Diencephalon (tissue), 1 donor: Measurements from ENCODE around the gene EPHA2. TPM values are rescaled to one million over a fixed set of nuclear protein-coding genes. Genes with fewer than 3 reads are reported as not detected.

Source experiments
- total RNA-seq: library from RNA; depleted of rRNA; stranded (reverse); fragments of >200 nt; gene quantifications from one replicate; pipeline ENCODE4 v1.2.3, GENCODE V29; 2014

Gene EPHA2
- total RNA-seq: 2.5 TPM

DNA sequence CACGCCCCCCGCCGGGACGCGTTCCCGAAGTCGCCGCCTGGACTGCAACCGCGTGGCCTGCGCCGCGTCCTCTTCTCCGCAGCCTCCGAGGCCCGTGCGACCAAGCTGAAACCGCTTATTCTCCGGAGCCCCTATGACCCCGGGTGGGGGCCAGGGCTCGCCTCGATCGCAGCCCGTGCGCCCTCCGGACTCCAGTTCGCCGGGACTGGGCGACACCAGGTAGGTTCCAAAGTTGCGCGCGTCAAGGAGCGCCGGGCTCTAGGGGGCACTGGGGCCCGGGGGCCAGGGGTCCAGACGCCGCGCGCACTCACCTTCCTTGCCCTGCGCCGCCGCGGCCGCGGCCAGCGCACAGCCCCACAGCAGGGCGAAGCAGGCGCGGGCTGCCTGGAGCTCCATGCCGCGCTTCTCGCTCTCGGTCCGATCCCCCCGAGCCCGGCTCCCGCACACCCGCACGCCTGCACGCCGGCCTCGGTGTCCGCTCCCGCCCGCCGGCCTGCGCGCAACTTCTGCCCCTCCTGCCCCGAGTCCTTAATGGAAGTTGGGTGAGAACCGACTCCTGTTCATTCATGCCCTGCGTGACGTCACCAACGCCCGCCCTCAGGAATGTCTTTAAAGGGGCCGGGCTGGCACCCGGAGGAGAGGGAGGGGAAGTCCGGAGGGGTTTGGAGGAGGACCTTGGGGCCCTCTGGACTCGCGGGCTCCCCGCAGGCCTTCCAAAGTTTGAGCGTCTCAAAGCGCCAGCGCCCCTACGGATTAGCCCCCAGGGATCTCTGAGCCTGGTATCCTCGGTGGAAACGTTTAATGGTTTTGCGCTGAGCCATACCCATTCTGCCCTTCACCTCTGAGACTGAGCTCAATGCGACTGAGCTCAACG, at the start of gene EPHA2:
Gene EPHA2, minus strand, starts transcription at position 533 of the 874 bp plus-strand sequence. Its CDS starts 137 bp downstream, at position 396.

Other genes with a start within 250 kb of the EPHA2 start
- gene ZBTB17, start 180.0 kb downstream of the EPHA2 start, total RNA-seq: 23.8 TPM
- 1.2 TPM for gene SRARP, start 151.8 kb downstream of the EPHA2 start, total RNA-seq
- 0.23 TPM for gene HSPB7, start 138.0 kb downstream of the EPHA2 start, total RNA-seq
- 0.23 TPM for gene CLCNKA, start 134.0 kb downstream of the EPHA2 start, total RNA-seq
- gene CLCNKB, start 112.3 kb downstream of the EPHA2 start, total RNA-seq: 0.92 TPM
- 4.6 TPM for gene FAM131C, start 82.4 kb downstream of the EPHA2 start, total RNA-seq
- gene ARHGEF19, start 56.6 kb upstream of the EPHA2 start, total RNA-seq: 1.6 TPM
- gene CPLANE2, start 81.1 kb upstream of the EPHA2 start, total RNA-seq: 37.4 TPM
- gene FBXO42, start 196.4 kb upstream of the EPHA2 start, total RNA-seq: 31.4 TPM
- 11.3 TPM for gene SZRD1, start 211.2 kb upstream of the EPHA2 start, total RNA-seq